ENCODE results near the gene XYLT1. TPM values are rescaled to one million over a fixed set of nuclear protein-coding genes. Genes with fewer than 3 reads are reported as not detected.

The XYLT1 gene
- total RNA-seq, 1 donor from 2014 or later: 16.4 TPM

DNA sequence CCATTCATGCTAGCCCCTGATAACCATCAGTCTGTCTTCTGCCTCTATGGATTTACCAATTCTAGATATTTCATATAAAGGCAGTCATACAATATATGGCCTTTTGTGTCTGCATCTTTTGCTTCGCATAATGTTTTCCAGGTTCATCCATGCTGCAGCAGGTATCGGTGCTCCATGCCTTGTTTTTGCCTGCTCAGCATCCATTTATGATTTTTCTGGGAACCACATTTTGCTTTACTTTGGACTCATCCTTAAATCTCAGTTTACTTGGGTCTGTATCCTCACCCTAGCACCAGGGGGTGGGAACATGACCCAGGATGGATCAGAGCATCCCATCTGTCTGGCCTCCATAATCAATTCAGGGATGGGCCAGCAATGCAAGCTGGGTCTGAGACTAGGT, 325.7 kb downstream of the XYLT1 start:
- intact Hi-C loops (cut with micrococcal nuclease): no loop called here
- Mint-ChIP-seq H3K36me3 (ENCODE audit: low read depth) (peaks cover 9% of the 10 kb centered on the region), H3K27me3 (ENCODE audit: insufficient read depth) (no peaks in the 10 kb centered on the region), H3K4me1 (ENCODE audit: low read depth) (no peaks in the 10 kb centered on the region), H3K4me3 (no peak overlapping the region), H3K27ac (no peak overlapping the region), H3K9me3 (no peaks in the 10 kb centered on the region)
- DNase-seq (ENCODE audit: low spot score): no peak

DNA sequence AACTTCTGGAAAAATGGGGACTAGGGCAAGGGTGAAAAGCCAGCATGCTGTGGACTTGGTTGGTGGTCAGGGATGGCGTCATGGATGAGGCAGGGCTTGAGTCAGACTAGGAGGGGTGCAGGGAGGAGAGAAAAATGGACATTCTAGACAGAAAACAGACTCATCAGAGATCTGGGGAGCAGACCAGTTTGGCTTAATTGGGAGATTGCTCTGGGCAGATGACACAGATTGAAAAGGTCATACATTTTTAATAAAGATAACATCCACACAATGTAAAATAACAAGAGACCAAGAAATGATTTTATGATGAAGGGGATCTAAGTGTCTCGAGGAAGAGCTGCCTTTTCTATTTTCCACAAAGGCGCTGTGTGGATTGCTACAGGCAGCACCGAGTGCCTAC, 326.3 kb downstream of the XYLT1 start:
- Mint-ChIP-seq H3K4me3 (no peak overlapping the region), H3K36me3 (ENCODE audit: low read depth) (peaks cover 12% of the 10 kb centered on the region)
- intact Hi-C loops (cut with micrococcal nuclease): no loop called here

DNA sequence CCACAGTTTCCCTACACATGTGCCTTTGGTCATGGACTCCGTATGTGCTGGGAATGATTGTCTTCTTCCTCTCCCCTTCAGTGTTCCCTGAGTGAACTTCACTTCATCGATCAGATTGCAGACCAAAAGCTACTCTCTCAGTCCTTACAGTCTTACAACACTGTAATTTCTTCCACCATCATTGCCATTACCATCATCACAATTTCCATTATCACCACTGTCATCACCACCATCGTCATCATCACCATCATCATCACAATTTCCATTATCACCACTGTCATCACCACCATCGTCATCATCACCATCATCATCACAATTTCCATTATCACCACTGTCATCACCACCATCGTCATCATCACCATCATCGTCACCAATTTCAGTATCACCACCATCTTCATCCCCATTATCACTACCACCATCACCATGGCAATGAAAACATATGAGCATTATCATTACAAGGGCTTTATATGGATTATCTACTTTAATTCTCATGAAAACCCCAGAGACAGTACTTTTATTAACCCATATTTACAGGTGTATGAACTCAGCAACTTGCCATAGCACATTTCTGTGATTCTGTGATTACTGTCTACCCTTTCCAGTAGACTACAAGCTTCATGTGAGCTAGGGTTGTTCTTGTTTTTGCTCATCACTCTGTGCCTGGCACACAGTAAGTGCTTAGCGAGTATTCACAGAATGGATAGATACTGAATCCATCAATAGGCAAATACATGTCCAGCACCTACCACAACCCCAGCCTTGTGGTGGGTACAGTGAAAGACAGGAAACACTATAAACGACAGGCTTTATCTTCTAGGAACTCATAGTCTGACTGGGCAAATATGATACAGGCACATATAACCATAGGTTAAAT, 327.0 kb downstream of the XYLT1 start:
- DNase-seq (ENCODE audit: low spot score): no peak
- no peak overlapping the region for H3K27ac Mint-ChIP-seq
- intact Hi-C loops (cut with micrococcal nuclease): no loop called here
- peaks cover 12% of the 10 kb centered on the region for H3K36me3 Mint-ChIP-seq (ENCODE audit: low read depth)
- H3K4me3 Mint-ChIP-seq: no peak overlapping the region
- no peaks in the 10 kb centered on the region for H3K4me1 Mint-ChIP-seq (ENCODE audit: low read depth)
- no peaks in the 10 kb centered on the region for H3K27me3 Mint-ChIP-seq (ENCODE audit: insufficient read depth)
- no peaks in the 10 kb centered on the region for H3K9me3 Mint-ChIP-seq

More for the DNA sequence above, 326.3 kb downstream of the XYLT1 start:
- Mint-ChIP-seq H3K27ac (no peak overlapping the region), H3K27me3 (ENCODE audit: insufficient read depth) (no peaks in the 10 kb centered on the region), H3K4me1 (ENCODE audit: low read depth) (no peaks in the 10 kb centered on the region), H3K9me3 (no peaks in the 10 kb centered on the region)
- DNase-seq (ENCODE audit: low spot score): no peak

DNA sequence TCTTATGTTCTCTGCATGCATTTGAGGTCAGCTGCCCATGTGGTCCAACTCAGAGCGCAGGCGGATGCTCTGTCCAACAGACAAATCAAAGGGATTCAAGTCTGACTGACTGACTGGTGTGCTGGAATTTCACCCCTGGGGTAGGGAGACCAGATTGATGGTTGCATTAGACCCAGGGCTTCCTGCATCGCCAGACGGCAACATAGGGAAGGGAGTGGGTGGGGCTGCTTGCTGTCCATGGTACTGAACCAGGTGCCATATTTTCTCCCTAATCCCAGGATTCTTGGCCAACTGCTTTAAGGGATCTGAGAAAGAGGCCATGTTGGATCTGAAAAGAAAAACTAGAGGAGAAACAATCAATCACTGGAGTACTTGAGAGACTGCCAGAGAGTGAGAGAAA, 332.0 kb downstream of the XYLT1 start:
- Mint-ChIP-seq H3K9me3 (no peaks in the 10 kb centered on the region), H3K4me1 (ENCODE audit: low read depth) (no peaks in the 10 kb centered on the region), H3K27me3 (ENCODE audit: insufficient read depth) (no peaks in the 10 kb centered on the region), H3K27ac (no peak overlapping the region), H3K4me3 (no peak overlapping the region), H3K36me3 (ENCODE audit: low read depth) (peaks cover 20% of the 10 kb centered on the region)
- no peak for DNase-seq (ENCODE audit: low spot score)
- intact Hi-C loops (cut with micrococcal nuclease): no loop called here

DNA sequence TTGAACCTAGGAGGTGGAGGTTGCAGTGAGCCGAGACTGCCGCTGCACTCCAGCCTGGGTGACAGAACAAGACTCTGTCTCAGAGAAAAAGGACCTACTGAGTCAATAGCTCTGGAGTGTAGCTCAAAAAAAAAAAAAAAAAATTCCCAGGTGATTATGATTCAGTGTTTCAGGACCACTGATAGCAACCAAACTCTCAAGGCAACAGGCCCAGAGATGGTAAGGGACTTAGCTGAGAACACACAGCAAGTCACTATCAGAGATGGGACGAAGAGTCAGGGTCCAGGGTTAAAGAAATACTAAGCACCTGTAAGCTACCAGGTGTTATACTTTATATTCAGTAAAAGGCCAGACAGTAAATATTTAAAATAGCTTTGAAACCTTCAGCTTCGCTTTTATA, 335.3 kb downstream of the XYLT1 start:
- DNase-seq (ENCODE audit: low spot score): no peak
- Mint-ChIP-seq H3K4me1 (ENCODE audit: low read depth) (peaks cover 7% of the 10 kb centered on the region), H3K36me3 (ENCODE audit: low read depth) (peaks cover 36% of the 10 kb centered on the region), H3K27ac (no peak overlapping the region), H3K9me3 (no peaks in the 10 kb centered on the region), H3K4me3 (no peak overlapping the region), H3K27me3 (ENCODE audit: insufficient read depth) (no peaks in the 10 kb centered on the region)
- intact Hi-C loops (cut with micrococcal nuclease): no loop called here

DNA sequence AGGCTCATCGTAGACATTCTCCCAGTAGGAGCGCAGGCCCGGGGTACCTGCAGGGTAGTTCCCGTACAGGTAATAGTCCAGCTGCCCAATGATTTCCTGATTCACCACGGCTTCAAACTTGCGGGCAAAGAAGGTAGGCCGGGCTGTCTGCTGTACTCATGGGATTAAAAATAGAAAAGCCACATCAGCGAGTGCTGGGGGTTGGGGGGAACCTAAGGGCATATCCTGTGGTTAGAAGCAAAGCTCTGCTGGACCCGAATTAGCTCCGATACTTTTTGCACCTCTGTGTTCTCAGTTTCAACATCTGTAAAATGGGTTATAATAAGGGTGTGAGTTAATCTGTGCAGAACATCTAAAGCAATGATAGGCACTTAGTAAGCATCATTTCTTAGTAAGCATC, 336.2 kb downstream of the XYLT1 start:
- H3K27me3 Mint-ChIP-seq (ENCODE audit: insufficient read depth): no peaks in the 10 kb centered on the region
- no peak overlapping the region for H3K4me3 Mint-ChIP-seq
- H3K36me3 Mint-ChIP-seq (ENCODE audit: low read depth): peaks cover 37% of the 10 kb centered on the region

DNA sequence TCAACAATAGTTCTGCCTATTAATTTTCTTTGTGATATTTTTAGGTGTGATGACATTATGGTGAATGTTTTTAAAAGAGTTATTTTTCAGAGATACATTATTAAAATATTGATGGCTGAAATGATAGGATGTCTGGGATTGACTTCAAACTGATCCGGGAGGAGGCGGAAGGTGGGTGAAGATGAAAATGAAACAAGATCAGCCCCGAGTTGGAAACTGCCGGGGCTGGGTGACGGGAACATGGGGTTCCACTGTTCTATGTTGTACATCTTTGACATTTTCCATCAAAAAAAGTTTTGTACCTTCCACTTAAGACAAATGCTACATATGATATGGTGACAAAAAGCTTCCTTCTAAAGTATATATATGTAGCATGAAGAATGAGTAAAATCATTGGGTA, 336.9 kb downstream of the XYLT1 start:
- peaks cover 36% of the 10 kb centered on the region for H3K36me3 Mint-ChIP-seq (ENCODE audit: low read depth)
- no peaks in the 10 kb centered on the region for H3K9me3 Mint-ChIP-seq
- H3K4me3 Mint-ChIP-seq: no peak overlapping the region
- intact Hi-C loops (cut with micrococcal nuclease): no loop called here
- no peak for DNase-seq (ENCODE audit: low spot score)
- H3K27ac Mint-ChIP-seq: no peak overlapping the region
- H3K27me3 Mint-ChIP-seq (ENCODE audit: insufficient read depth): no peaks in the 10 kb centered on the region
- H3K4me1 Mint-ChIP-seq (ENCODE audit: low read depth): peaks cover 7% of the 10 kb centered on the region

More for the DNA sequence above, 336.2 kb downstream of the XYLT1 start:
- DNase-seq (ENCODE audit: low spot score): no peak
- peaks cover 7% of the 10 kb centered on the region for H3K4me1 Mint-ChIP-seq (ENCODE audit: low read depth)
- H3K9me3 Mint-ChIP-seq: no peaks in the 10 kb centered on the region
- no peak overlapping the region for H3K27ac Mint-ChIP-seq
- intact Hi-C loops (cut with micrococcal nuclease): no loop called here

DNA sequence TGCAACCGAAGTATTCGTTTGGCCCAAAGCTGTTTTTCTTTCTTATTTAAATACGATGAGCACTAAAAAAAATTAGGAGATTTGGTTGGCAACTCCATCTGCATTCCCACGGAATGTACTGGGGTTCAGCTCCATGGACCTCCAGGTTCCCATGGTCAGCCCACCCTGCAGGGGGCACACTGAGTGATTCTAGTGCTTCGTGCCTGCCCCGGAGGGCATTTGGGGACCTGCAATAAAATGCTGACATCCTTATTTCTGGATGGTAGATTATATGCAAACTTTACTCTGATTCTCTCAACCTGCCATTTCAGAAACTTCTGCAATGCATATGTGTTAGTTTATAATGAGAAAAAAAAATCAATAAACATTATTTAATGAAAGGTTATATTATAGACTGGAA, 339.4 kb downstream of the XYLT1 start:
- Mint-ChIP-seq H3K27me3 (ENCODE audit: insufficient read depth) (no peaks in the 10 kb centered on the region), H3K4me3 (no peak overlapping the region), H3K36me3 (ENCODE audit: low read depth) (peaks cover 53% of the 10 kb centered on the region)

DNA sequence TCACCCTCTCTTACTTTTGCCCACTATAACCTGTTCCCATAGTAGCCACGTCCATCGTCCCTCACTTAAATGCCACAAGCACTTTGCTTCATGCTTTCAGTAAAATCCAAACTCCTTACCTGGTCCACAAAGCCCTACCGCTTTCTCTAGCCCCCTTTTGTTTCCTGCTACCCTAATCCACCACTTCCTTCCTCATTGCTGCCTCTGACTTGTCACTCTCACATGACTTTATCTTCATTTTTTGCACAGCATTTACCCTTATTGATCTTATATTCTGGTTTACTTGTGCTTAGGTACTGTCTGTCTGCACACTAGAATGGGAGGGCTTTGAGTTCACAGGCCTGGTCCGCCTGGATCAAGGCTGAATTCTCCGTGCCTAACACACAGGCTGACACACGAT, 340.0 kb downstream of the XYLT1 start:
- intact Hi-C loops (cut with micrococcal nuclease): no loop called here
- Mint-ChIP-seq H3K4me1 (ENCODE audit: low read depth) (peaks cover 7% of the 10 kb centered on the region), H3K36me3 (ENCODE audit: low read depth) (peaks cover 58% of the 10 kb centered on the region), H3K27me3 (ENCODE audit: insufficient read depth) (no peaks in the 10 kb centered on the region), H3K9me3 (no peaks in the 10 kb centered on the region), H3K4me3 (no peak overlapping the region), H3K27ac (peak overlapping the region; percentile 9)
- no peak for DNase-seq (ENCODE audit: low spot score)

More for the DNA sequence above, 339.4 kb downstream of the XYLT1 start:
- H3K4me1 Mint-ChIP-seq (ENCODE audit: low read depth): peaks cover 7% of the 10 kb centered on the region
- intact Hi-C loops (cut with micrococcal nuclease): no loop called here
- no peaks in the 10 kb centered on the region for H3K9me3 Mint-ChIP-seq
- DNase-seq (ENCODE audit: low spot score): no peak
- no peak overlapping the region for H3K27ac Mint-ChIP-seq

DNA sequence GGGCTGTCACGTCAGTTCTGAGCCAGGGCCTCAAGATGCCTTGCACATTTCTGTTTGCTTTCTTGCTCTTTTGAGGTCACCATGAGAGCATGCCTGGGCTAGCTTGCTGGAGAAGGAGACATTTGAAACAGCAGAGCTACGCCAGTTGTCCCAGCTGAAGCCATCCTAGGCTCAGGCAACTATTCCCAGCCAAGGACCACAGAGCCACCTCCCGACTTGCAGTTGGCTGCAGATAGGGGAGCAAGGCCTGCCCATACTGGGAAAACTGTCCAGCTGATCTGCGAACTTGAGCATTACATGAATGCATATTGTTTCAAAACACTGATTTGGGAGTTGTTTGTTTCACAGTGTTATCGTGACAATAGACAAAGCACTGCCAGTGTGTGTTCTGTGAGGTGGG, 340.8 kb downstream of the XYLT1 start:
- intact Hi-C loops (cut with micrococcal nuclease): no loop called here
- Mint-ChIP-seq H3K9me3 (peaks cover 7% of the 10 kb centered on the region), H3K36me3 (ENCODE audit: low read depth) (peaks cover 66% of the 10 kb centered on the region), H3K4me1 (ENCODE audit: low read depth) (peaks cover 7% of the 10 kb centered on the region), H3K4me3 (no peak overlapping the region), H3K27me3 (ENCODE audit: insufficient read depth) (no peaks in the 10 kb centered on the region), H3K27ac (no peak overlapping the region)
- DNase-seq (ENCODE audit: low spot score): no peak

DNA sequence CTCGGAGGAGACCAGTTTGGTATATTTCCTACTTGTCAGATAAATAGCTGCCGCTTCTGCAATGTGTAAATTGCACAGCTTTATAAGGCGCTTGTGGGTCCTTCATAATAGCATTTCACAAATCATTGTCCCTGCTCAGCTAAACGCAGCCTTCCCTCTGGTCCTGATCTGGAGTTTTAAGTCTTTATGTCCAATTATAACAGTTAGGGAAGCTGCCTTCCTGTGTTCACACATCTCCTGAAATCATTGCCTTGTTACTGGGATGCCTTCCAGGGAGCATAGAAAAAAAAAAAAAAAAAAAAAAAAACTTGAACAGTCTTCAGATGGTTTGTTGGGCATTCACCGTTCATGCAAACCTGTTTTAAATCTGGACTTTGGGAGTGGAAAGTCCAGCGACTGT, 342.0 kb downstream of the XYLT1 start:
- Mint-ChIP-seq H3K4me1 (ENCODE audit: low read depth) (peaks cover 7% of the 10 kb centered on the region), H3K9me3 (peaks cover 13% of the 10 kb centered on the region), H3K27ac (no peak overlapping the region), H3K27me3 (ENCODE audit: insufficient read depth) (no peaks in the 10 kb centered on the region), H3K36me3 (ENCODE audit: low read depth) (peaks cover 70% of the 10 kb centered on the region), H3K4me3 (no peak overlapping the region)
- intact Hi-C loops (cut with micrococcal nuclease): no loop called here
- DNase-seq (ENCODE audit: low spot score): no peak

DNA sequence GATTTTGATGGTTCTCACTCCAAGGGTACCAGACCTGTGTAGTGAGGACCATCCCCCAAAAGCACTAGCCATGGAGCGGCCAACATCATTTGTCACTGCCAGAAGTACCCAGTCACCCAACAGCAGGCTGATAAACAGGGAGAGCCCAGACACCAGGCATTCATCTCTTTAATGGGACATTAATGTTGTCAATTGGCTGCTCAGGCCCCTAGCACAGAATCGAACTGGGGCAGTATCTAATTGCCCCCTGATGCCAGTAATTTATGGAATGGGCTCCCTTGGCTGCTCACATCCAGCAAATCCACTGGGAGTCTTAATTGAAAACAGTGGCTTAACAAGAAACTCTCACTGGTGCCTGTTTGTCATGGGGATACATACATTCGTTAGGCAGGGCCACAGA, 344.6 kb downstream of the XYLT1 start:
- intact Hi-C loops (cut with micrococcal nuclease): no loop called here
- DNase-seq (ENCODE audit: low spot score): no peak
- peaks cover 66% of the 10 kb centered on the region for H3K36me3 Mint-ChIP-seq (ENCODE audit: low read depth)
- H3K4me1 Mint-ChIP-seq (ENCODE audit: low read depth): peaks cover 7% of the 10 kb centered on the region
- no peak overlapping the region for H3K4me3 Mint-ChIP-seq
- no peaks in the 10 kb centered on the region for H3K27me3 Mint-ChIP-seq (ENCODE audit: insufficient read depth)
- H3K27ac Mint-ChIP-seq: no peak overlapping the region
- peaks cover 13% of the 10 kb centered on the region for H3K9me3 Mint-ChIP-seq

DNA sequence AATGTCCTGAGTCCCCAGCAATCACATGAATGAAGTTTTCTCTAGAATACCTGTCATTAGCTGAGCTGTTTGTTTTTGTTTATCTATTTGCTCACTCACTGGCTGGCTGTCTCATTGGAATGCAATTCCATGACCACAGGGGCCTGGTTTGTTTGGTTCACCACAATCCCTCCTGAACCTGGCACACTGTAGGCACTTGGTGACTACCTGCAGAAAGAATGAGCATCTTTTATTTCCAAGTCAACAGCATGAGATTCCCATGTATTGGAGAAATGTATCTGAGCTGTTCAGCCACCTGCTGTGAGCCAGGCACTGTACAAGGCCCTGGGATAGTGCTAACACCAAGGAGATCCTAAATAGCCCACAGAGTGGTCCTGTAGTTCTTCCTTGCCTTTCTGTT, 345.1 kb downstream of the XYLT1 start:
- H3K27ac Mint-ChIP-seq: no peak overlapping the region

More for the DNA sequence above, 345.1 kb downstream of the XYLT1 start:
- Mint-ChIP-seq H3K4me1 (ENCODE audit: low read depth) (peaks cover 2% of the 10 kb centered on the region), H3K4me3 (no peak overlapping the region), H3K27me3 (ENCODE audit: insufficient read depth) (no peaks in the 10 kb centered on the region), H3K9me3 (peaks cover 13% of the 10 kb centered on the region), H3K36me3 (ENCODE audit: low read depth) (peaks cover 64% of the 10 kb centered on the region)
- DNase-seq (ENCODE audit: low spot score): no peak
- intact Hi-C loops (cut with micrococcal nuclease): no loop called here
